Activated T-helper 17 cell treated with anti-CD3 and anti-CD28 coated beads, Interleukin-2, amount 50 U/mL, for 72 hours (primary cell): ENCODE data around the gene L1TD1. TPM values are rescaled to one million over a fixed set of nuclear protein-coding genes. Genes with fewer than 3 reads are reported as not detected.
"Not testable (repeated sequence)": the region's sequence is repeated elsewhere in the genome, so short reads cannot be mapped to it uniquely, and the experiment has no call there.

Source experiments
- ATAC-seq: fragments of 150-1000 bp; cut with Tn5 transposase; replicated peaks from 2 replicates; pipeline ENCODE4 v1.10.0; 2021; ENCODE audit warnings: mild to moderate bottlenecking, moderate library complexity
- H3K27ac Mint-ChIP-seq: one replicate; pipeline ENCODE4 v1.8.0; 2022; ENCODE audit warnings: mixed read lengths
- H3K27me3 Mint-ChIP-seq: one replicate; pipeline ENCODE4 v1.8.0; 2022; ENCODE audit warnings: mixed read lengths
- H3K36me3 Mint-ChIP-seq: one replicate; pipeline ENCODE4 v1.8.0; 2022; ENCODE audit warnings: low read depth, mild to moderate bottlenecking, mixed read lengths
- H3K4me1 Mint-ChIP-seq: one replicate; pipeline ENCODE4 v1.8.0; 2022; ENCODE audit warnings: mixed read lengths
- H3K4me3 Mint-ChIP-seq: one replicate; pipeline ENCODE4 v1.8.0; 2022; ENCODE audit warnings: mild to moderate bottlenecking, mixed read lengths
- H3K9me3 Mint-ChIP-seq: one replicate; pipeline ENCODE4 v1.8.0; 2022; ENCODE audit warnings: mixed read lengths
- total RNA-seq, 2 donors: library from RNA; stranded (reverse); gene quantifications; one replicate each; pipeline ENCODE4 v1.2.3, GENCODE V29; 2022

The L1TD1 gene
- total RNA-seq, 2 donors from 2014 or later, result not detected

GRCh38 chr1:62235576-62235975 is 40.9 kb downstream of the L1TD1 start:
- Mint-ChIP-seq H3K27ac (no peak overlapping the region), H3K27me3 (peaks cover 21% of the 10 kb centered on the region), H3K36me3 (no peaks in the 10 kb centered on the region), H3K4me1 (peaks cover 4% of the 10 kb centered on the region), H3K4me3 (no peak overlapping the region), H3K9me3 (no peaks in the 10 kb centered on the region)
- no peak for ATAC-seq

- Mint-ChIP-seq H3K27ac (no peak overlapping the region), H3K36me3 (no peaks in the 10 kb centered on the region), H3K4me3 (no peak overlapping the region), H3K9me3 (no peaks in the 10 kb centered on the region), H3K27me3 (peaks cover 18% of the 10 kb centered on the region), H3K4me1 (peaks cover 4% of the 10 kb centered on the region)
- ATAC-seq, result no peak
Measured at GRCh38 chr1:62237361-62237760, 42.7 kb downstream of the L1TD1 start.

GRCh38 chr1:62237950-62238374 is 43.3 kb downstream of the L1TD1 start:
- ATAC-seq, result no peak
- Mint-ChIP-seq H3K4me3 (no peak overlapping the region), H3K27ac (no peak overlapping the region), H3K9me3 (no peaks in the 10 kb centered on the region), H3K36me3 (no peaks in the 10 kb centered on the region), H3K27me3 (peaks cover 15% of the 10 kb centered on the region), H3K4me1 (peaks cover 4% of the 10 kb centered on the region)

- no peaks in the 10 kb centered on the region for H3K9me3 Mint-ChIP-seq
- peaks cover 12% of the 10 kb centered on the region for H3K27me3 Mint-ChIP-seq
- no peak overlapping the region for H3K4me3 Mint-ChIP-seq
- ATAC-seq, result no peak
- H3K36me3 Mint-ChIP-seq, result no peaks in the 10 kb centered on the region
- peaks cover 4% of the 10 kb centered on the region for H3K4me1 Mint-ChIP-seq
- H3K27ac Mint-ChIP-seq, result no peak overlapping the region
Measured at GRCh38 chr1:62238507-62238906, 43.9 kb downstream of the L1TD1 start.

DNA sequence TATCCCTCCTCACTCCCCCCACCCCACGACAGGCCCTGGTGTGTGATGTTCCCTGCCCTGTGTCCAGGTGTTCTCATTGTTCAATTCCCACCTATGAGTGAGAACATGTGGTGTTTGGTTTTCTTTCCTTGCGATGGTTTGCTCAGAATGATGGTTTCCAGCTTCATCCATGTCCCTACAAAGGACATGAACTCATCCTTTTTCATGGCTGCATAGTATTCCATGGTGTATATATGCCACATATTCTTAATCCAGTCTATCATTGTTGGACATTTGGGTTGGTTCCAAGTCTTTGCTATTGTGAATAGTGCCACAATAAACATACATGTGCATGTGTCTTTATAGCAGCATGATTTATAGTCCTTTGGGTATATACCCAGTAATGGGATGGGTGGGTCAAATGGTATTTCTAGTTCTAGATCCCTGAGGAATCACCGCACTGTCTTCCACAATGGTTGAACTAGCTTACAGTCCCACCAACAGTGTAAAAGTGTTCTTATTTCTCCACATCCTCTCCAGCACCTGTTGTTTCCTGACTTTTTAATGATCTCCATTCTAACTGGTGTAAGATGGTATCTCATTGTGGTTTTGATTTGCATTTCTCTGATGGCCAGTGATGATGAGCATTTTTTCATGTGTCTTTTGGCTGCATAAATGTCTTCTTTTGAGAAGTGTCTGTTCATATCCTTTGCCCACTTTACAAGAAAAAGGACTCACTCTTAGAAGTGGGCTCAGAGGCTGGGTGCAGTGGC is 45.2 kb downstream of the L1TD1 start:
- ATAC-seq, H3K36me3 Mint-ChIP-seq, H3K27ac Mint-ChIP-seq, H3K4me1 Mint-ChIP-seq, H3K4me3 Mint-ChIP-seq, H3K9me3 Mint-ChIP-seq: not testable (repeated sequence)
- peaks cover 11% of the 10 kb centered on the region for H3K27me3 Mint-ChIP-seq

GRCh38 chr1:62240651-62241370 is 46.2 kb downstream of the L1TD1 start:
- no peak for ATAC-seq
- Mint-ChIP-seq H3K27me3 (peaks cover 7% of the 10 kb centered on the region), H3K36me3 (no peaks in the 10 kb centered on the region), H3K4me3 (no peak overlapping the region), H3K9me3 (no peaks in the 10 kb centered on the region), H3K27ac (no peak overlapping the region), H3K4me1 (no peaks in the 10 kb centered on the region)

- H3K4me1 Mint-ChIP-seq, result no peaks in the 10 kb centered on the region
- H3K27me3 Mint-ChIP-seq, result peaks cover 7% of the 10 kb centered on the region
- H3K9me3 Mint-ChIP-seq, result no peaks in the 10 kb centered on the region
- no peak overlapping the region for H3K27ac Mint-ChIP-seq
- H3K36me3 Mint-ChIP-seq, result no peaks in the 10 kb centered on the region
- no peak overlapping the region for H3K4me3 Mint-ChIP-seq
- ATAC-seq, result no peak
Measured at GRCh38 chr1:62241371-62242131, 46.9 kb downstream of the L1TD1 start.

DNA sequence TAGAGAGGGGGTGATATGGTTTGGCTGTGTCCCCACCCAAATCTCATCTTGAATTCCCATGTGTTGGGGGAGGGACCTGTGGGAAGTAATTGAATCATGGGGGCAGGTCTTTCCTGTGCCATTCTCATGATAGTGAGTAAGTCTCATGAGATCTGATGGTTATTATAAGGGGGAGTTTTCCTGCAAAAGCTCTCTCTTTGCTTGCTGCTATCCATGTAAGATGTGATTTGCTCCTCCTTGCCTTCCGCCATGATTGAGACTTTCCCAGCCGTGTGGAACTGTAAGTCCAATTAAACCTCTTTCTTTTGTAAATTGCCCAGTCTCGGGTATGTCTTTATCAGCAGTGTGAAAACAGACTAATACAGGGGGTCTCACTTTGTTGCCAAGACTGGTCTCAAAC is 49.7 kb downstream of the L1TD1 start:
- H3K27me3 Mint-ChIP-seq, ATAC-seq, H3K27ac Mint-ChIP-seq, H3K4me1 Mint-ChIP-seq, H3K36me3 Mint-ChIP-seq, H3K4me3 Mint-ChIP-seq, H3K9me3 Mint-ChIP-seq: not testable (repeated sequence)

- no peaks in the 10 kb centered on the region for H3K4me1 Mint-ChIP-seq
- H3K36me3 Mint-ChIP-seq, result no peaks in the 10 kb centered on the region
- ATAC-seq, result peak; percentile 47
- H3K4me3 Mint-ChIP-seq, result no peak overlapping the region
- H3K9me3 Mint-ChIP-seq, result no peaks in the 10 kb centered on the region
- H3K27me3 Mint-ChIP-seq, result peaks cover 7% of the 10 kb centered on the region
- H3K27ac Mint-ChIP-seq, result no peak overlapping the region
Measured at GRCh38 chr1:62245201-62245600, 50.6 kb downstream of the L1TD1 start.

- H3K4me3 Mint-ChIP-seq, result no peak overlapping the region
- no peaks in the 10 kb centered on the region for H3K4me1 Mint-ChIP-seq
- H3K27me3 Mint-ChIP-seq, result peaks cover 4% of the 10 kb centered on the region
- no peaks in the 10 kb centered on the region for H3K9me3 Mint-ChIP-seq
- no peak overlapping the region for H3K27ac Mint-ChIP-seq
- ATAC-seq, result no peak
- no peaks in the 10 kb centered on the region for H3K36me3 Mint-ChIP-seq
Measured at GRCh38 chr1:62247391-62248168, 52.9 kb downstream of the L1TD1 start.

GRCh38 chr1:62250126-62250726 is 55.6 kb downstream of the L1TD1 start:
- no peaks in the 10 kb centered on the region for H3K36me3 Mint-ChIP-seq
- ATAC-seq, result no peak
- H3K4me3 Mint-ChIP-seq, result no peak overlapping the region
- no peaks in the 10 kb centered on the region for H3K9me3 Mint-ChIP-seq
- no peaks in the 10 kb centered on the region for H3K27me3 Mint-ChIP-seq
- no peak overlapping the region for H3K27ac Mint-ChIP-seq
- no peaks in the 10 kb centered on the region for H3K4me1 Mint-ChIP-seq

DNA sequence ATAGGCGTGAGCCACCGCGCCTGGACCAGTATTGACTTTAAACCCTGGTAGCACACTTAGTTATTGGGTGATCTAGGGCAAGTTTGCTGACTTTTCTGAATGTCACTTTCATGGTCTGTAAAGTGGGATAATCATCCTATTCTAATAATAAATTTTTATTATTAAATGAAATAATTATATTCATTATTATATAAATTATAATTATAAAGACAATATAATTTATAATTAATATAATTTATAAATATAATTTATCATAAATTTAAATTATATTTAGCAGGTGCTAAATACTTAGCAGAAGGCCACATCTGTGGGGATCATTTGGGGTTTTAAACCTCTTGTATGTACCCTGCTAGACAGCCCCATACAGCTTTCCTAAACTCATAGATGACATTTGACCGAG is 64.9 kb downstream of the L1TD1 start:
- no peak for ATAC-seq
- Mint-ChIP-seq H3K9me3 (no peaks in the 10 kb centered on the region), H3K27me3 (peaks cover 23% of the 10 kb centered on the region), H3K4me3 (no peak overlapping the region), H3K36me3 (no peaks in the 10 kb centered on the region), H3K27ac (no peak overlapping the region), H3K4me1 (peaks cover 3% of the 10 kb centered on the region)

- Mint-ChIP-seq H3K4me1 (peaks cover 3% of the 10 kb centered on the region), H3K4me3 (no peak overlapping the region), H3K36me3 (no peaks in the 10 kb centered on the region), H3K27ac (no peak overlapping the region), H3K27me3 (peaks cover 23% of the 10 kb centered on the region), H3K9me3 (no peaks in the 10 kb centered on the region)
- no peak for ATAC-seq
Measured at GRCh38 chr1:62260688-62261087, 66.0 kb downstream of the L1TD1 start.
